Measurements from ENCODE around the gene KIF20B.
"Not testable (repeated sequence)": the region's sequence is repeated elsewhere in the genome, so short reads cannot be mapped to it uniquely, and the experiment has no call there.

Gene KIF20B

DNA sequence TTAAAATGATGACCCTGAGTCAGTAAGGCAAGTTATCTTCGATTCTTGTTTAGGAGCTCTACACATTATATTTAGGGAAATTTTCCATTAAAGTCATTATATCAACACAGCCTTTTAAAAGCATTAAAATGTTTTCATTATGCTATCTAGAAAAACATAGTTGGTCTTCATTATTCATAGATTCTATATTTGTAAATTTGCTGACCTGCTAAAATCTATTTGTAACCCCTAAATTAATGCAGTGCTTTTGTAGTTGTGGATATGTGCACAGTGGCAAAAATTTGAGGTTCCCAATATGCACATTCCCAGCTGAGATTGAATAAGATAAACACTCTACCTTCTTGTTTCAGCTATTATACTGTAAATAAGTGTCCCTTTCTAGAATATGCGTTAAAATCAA lies 81.1 kb downstream of the KIF20B start:
- FAIRE-seq, result no peak

DNA sequence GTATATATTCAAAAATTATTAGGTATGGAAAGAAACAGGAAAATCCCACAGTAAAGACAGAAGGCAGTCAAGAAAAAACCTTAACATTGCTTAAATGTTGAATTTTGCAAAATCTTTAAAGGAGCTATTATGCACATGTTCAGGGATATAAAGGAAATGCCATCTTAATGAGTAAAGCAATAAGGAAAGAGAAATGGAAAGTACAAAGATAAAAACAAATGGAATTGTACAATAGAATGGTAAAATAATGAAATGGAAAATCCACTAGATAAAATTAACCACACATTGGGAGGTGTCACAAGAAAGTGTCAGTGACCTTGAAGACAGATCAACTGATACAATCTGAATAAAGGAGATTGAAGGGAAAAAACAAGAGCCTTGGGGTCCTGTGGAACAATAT lies 82.0 kb downstream of the KIF20B start:
- no peak for FAIRE-seq

DNA sequence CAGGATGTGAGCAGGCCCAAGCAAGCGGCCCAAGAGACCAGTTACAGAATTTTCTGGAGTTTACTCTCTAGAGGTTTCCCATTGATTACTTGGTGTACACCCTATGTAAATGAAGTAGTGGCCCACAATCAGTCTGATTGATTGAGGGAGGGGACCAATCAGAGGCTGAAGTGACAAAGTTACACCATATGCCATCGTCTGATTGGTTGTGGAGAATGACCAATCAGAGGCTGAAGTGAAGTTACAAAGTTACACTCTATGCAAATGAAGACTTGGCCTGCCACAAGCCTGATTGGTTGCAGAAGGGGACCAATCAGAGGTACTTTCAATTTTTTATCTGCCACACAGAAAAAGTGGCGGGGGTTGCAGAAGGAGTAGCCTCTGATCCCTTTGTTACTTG lies 83.7 kb downstream of the KIF20B start:
- no peak for FAIRE-seq

DNA sequence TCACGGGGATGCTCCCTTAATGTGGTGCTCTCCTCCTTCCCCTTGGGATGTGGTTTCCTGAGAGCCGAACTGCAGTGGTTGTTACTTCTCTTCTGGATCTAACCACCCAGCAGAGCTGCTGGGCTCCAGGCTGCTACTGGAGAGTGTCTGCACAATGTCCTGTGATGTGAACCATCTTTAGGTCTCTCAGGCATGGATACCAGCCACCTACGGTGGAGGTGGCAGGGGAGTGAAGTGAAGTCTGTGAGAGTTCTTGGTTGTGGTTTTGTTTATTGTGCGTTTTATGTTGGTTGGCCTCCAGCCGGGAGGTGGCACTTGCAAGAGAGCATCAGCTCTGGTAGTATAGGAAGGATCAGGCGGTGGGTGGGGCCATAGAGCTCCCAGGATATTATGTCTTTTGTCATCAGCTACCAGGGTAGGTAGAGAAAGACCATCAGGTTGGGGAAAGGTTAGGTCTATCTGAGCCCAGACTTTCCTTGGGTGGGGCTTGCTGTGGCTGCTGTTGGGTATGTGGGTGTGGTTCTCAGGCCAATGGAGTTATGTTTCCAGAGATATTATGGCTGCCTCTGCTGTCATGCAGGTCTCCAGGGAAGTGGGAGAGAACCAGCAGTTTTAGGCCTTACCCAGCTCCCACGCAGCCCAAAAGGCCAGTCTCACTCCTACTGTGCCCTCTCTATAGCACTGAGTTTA lies 87.9 kb downstream of the KIF20B start:
- FAIRE-seq, result no peak

DNA sequence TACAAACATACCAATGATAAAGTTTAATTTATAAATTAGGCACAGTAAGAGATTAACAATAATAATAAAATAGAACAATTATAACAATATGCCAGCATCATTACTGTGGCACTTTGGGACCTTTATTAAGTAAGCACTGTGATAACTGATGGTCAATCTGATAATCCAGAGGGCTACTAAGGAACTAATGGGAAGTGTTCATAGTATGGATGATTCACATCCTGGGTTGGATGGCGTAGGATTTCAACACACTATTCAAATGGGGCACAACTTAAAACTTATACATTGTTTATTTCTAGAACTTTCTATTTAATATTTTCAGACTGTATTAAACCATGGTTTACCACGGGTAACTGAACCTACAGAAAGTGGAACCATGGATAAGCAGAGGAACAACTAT lies 90.8 kb downstream of the KIF20B start:
- no peak for FAIRE-seq

DNA sequence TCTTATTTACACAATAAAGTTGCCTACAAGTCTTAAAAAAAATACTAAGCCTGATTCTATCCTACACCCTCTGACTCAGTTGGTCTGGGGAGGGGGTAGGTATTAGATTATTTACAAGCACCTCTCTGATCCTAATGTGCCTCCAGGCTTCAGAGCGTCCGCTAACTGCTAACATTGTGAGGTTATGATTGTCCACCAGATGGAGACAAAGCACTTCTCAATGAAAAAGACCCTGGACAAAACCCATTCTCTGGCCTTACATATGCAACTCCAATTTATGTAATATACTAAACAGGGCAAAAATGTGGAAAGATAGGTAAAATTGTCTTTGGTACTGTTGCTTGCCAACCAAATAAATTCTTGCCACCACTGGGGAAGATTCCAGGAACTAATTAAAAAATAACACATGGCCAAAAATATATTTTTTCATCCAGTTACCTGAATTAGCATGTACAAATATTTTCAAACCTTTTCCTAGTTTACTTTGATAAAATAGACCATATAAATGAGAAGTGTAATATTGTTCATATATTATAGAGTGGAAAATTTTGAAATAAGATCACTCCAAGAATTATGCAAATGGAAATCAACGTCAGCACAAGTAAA lies 92.4 kb downstream of the KIF20B start:
- FAIRE-seq, result peak; percentile 43

DNA sequence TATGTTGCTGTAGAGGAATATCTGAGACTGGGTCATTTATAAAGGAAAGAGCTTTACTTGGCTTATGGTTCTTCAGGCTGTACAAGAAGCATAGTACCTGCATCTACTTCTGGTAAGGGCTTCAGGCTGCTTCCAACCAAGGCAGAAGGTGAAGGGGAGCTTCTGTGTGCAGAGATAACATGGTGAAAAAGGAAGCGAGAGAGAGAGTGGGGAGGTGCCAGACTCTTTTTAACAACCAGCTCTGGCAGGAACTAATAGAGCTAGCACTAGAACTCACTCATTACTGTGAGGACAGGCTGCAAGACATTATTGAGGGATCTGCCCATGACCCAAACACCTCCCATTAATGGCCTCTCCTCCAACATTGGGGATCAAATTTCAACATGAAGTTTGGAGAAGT lies 94.5 kb downstream of the KIF20B start:
- no peak for FAIRE-seq

DNA sequence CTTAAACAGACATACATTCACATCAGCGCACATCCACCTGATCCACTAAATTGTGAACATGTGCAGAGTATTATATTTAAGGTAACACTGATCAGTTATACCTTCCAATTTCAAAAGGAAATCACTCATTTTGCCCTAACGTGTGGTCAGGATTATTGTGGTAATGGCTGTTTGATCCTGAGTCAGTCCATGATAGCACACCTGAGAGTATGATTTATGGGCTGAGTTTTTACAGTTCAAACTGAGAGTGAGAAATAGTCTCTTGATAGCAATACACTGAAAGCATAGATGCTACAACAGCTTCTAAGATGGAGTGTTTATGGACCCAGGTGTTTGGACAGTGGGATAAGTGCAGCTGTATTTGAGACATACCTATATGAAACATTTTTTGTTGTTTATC lies 96.7 kb downstream of the KIF20B start:
- no peak for FAIRE-seq

DNA sequence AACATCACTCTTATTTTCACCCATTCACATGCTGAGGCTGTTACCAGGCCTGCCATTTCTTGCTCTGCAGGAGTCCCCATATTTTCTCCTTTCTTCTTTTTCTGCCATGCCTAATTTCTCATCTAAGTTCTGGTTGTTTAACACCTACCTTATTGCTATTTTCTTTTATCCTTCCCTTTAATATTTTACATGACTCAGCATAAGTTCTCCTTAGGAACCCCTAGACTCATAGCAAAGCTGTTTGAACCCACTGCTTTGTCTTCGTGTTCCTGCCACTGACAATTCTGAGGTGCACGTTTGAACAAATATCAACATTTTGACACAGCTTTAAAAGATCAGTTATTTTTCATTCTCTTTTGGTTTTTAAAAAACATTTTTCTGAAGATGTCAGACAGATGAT lies 98.2 kb downstream of the KIF20B start:
- FAIRE-seq, result no peak

DNA sequence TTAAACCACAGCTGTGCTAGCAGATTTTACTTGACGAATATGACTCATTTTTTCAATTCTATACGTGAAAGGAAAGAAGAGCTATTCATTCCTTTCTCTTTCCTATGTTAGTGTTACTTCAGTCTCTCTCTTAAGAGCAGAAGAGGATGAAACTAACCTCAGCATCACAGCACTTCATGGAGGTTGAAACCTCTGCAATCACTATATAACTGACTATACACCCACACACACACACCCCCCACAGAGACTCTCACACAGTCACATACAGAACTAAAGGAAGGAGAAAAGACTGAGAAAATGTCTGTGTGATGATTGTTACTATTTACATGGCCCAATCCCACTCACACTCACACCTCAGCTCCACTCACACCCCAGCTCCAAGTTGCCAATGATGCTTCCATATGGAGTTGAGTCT lies 104.2 kb downstream of the KIF20B start:
- no peak for FAIRE-seq

DNA sequence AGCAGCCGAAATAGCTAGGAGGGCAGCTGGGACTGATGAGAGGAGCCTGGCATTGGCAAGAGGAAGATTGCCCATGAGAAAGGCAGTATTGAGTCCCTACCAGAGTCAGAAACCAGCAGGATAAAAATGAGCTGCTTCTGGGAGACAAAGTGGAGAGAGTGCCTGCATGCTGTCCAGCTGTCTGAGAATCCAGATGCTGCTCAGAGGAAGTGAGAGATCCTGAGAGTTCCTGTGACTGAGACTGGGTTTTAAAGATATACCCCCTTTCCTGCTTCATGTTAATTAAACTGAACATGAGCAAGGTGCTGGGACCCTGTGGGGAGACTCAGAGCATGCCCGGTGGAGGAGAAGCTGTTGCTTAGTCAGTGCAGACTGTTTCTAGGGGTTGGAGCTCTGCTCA lies 107.5 kb downstream of the KIF20B start:
- FAIRE-seq, result no peak

DNA sequence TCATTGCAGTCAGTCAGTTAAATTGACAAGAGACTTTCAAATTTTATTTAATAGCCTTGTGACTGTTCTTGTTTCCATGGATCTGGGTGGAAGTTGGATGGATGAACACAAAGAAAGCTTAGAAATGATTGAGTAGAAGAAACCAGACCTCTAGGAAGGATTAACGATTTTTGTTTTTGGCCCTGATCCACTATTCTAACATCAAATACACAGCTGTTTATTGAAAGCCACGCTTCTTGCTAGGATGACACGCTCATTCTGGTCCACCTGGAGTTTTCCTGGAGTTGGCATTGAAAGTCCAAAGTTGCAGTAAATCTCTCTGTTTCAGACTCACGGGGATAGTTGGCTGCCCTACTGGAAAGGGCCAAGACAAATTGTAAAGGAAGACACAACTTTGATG lies 108.4 kb downstream of the KIF20B start:
- no peak for FAIRE-seq

DNA sequence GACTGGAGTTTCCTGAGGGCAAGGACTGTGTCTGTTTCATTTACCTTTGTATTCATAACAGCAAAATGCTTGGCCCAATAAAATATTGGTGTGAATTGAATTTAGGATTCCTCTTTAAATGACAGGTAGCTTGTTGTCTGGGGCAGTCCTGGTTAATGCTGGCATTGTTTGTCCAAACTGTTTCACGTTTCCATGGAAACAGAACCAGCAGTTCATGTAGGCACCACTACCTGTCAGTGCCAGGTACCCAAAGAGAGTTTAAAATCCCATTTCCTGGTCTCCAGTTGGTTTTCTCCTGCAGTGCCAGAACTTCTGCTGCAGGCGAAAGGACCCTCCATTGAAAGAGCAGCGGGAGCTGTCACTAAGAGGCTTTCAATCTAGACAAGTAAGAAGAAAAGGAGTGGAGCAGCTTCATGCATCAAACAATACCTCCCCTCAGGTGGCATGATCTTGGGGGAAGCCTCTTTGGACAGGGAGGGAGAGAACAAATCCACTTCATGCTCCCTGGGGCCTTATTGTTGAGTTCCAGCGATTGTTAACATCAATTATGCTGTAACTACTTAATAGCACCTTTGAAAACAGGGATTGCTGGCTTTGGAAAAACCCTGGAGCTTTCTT lies 109.6 kb downstream of the KIF20B start:
- no peak for FAIRE-seq

DNA sequence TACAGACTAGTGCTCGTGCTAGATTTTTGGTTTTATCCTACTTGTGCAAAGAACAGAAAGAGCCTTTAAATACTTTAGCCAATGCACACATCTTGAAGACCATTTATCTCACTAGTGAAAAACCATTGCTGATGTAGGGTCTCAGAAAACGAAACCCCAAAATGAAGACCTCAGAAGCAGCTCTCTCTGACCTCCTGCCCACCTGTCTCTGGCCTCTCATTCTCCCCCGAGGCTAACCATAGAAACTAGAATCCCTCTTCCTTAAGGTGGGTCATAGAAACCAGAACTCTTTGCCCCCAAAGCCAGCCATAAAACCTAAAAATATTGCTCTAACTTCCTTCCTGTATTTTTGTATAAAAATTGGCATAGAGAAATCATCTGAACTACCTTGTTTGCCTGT lies 112.2 kb downstream of the KIF20B start:
- no peak for FAIRE-seq

DNA sequence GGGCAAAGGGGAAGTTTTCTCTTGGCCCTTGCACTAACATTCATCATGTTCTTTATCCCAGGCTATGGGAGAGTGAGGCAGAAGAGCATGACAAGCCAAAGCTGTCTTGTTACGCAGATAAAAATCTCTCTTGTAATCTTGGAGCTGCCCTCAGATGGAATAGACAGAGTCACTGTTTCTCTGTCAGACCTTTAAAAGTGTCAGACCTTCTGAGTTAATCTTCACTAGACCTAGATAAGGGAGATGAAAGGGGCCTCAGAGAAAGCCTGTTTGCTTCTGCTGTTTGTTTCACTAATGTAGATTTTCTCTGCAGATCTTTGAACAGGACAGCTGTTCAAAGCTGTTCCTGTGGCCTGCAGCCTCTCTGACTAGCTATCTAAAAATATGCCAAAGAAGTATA lies 112.9 kb downstream of the KIF20B start:
- FAIRE-seq, result no peak

DNA sequence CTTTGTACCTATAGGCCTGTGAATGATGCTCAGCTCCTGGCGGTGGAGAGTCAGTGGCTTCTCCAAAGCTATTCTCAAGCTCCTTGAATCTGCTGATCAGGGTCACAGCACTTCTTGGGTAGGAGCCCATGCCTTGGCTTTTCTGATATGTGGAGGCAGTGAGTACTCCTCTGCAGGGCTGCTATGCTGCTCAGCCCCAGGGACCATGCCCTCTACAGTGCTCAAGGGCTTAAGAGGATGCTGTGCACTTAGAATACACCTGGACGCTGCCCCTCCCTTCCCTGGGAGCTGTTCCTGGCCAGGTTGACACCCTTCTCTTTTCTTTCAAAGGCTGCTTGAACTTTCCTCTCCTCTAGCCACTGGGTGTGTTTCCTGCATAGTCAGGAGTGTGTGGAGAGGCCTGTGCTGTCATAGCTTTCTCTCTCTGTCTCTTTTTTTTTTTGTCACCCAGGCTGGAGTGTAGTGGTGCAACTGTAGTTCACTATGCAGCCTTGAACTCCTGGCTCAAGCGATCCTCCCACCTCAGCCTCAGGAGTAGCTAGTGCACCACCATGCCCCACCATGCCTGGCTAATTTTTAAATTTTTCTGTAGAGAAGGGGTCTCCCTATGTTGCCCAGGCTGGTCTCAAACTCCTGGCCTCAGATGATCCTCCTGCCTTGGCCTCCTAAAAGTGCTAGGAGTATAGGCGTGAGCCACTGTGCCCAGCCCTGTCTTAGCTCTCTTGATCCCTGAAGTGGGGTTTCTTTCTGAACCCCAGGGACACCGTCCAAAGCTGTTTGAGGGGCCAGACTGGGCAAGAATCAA lies 113.9 kb downstream of the KIF20B start:
- FAIRE-seq, result no peak

DNA sequence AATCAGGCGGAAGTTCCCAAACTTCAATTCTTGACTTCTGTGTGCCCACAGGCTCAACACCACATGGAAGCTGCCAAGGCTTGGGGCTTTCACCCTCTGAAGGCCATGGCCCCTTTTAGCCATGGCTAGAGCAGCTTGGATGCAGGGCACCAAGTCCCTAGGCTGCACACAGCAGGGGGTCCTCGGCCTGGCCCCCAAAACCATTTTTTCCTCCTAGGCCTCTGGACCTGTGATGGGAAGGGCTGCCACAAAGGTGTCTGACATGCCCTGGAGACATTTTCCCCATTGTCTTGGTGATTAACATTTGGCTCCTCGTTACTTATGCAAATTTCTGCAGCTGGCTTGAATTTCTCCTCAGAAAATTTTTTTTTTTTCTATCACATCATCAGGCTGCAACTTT lies 117.6 kb downstream of the KIF20B start:
- not testable (repeated sequence) for FAIRE-seq

Measured in TTC549 (cell line).